H1 (cell line): Measurements from ENCODE around the gene MYRIP. TPM values are rescaled to one million over a fixed set of nuclear protein-coding genes. Genes with fewer than 3 reads are reported as not detected.

ENCODE experiments used
- CTCF ChIA-PET: fragments of 300-600 bp; sonication (Branson Sonifier 250); formaldehyde crosslinking; loops from one replicate; lab custom pipeline; 2021; ENCODE audit not compliant: partially characterized antibody; lab: Charles Lee
- POLR2A ChIA-PET: fragments of 300-600 bp; sonication (Branson Sonifier 250); formaldehyde crosslinking; loops from one replicate; lab custom pipeline; 2021; ENCODE audit warnings: inconsistent platforms; ENCODE audit not compliant: partially characterized antibody; lab: Charles Lee
- DNase-seq, 2 experiments: peaks; one replicate each; pipeline versions ENCODE4 v3.0.0 to v3.0.0-alpha.2; 2010 to 2022; ENCODE audit warnings: low spot score in 2 of 2, low read depth in 1 of 2, mixed read lengths in 1 of 2
- FAIRE-seq: peaks from 2 replicates; lab custom pipeline; 2011; peaks lifted over from hg19 to GRCh38; lab: Jason Lieb, UNC
- H2AFZ ChIP-seq: 2 replicates; pipeline ENCODE4 v1.8.1; 2012; ENCODE audit warnings: low read length, inconsistent platforms
- H2AK5ac ChIP-seq: 2 replicates; pipeline ENCODE4 v1.6.1; 2013; ENCODE audit warnings: low read depth, low read length
- H2BK120ac ChIP-seq: replicated peaks from 2 replicates; pipeline ENCODE3; 2013; ENCODE audit warnings: low read depth, low read length, inconsistent platforms
- H2BK12ac ChIP-seq: 2 replicates; pipeline ENCODE4 v1.6.1; 2013; ENCODE audit warnings: low read depth, low read length
- H2BK15ac ChIP-seq: 2 replicates; pipeline ENCODE4 v1.6.1; 2013; ENCODE audit warnings: low read length
- H2BK20ac ChIP-seq: 2 replicates; pipeline ENCODE4 v1.6.1; 2013; ENCODE audit warnings: low read length
- H2BK5ac ChIP-seq: 2 replicates; pipeline ENCODE4 v1.6.1; 2013; ENCODE audit warnings: low read depth, low read length
- H3K14ac ChIP-seq: 2 replicates; pipeline ENCODE4 v1.6.1; 2013; ENCODE audit warnings: inconsistent platforms; ENCODE audit not compliant: insufficient read length
- H3K18ac ChIP-seq: 2 replicates; pipeline ENCODE4 v1.6.1; 2013; ENCODE audit warnings: low read length; ENCODE audit errors: extremely low read depth
- H3K23ac ChIP-seq: 2 replicates; pipeline ENCODE4 v1.6.1; 2013; ENCODE audit warnings: inconsistent platforms; ENCODE audit not compliant: insufficient read length
- H3K23me2 ChIP-seq: 2 replicates; pipeline ENCODE4 v1.6.1; 2013; ENCODE audit warnings: low read depth, low read length
- H3K27ac ChIP-seq: 2 replicates; pipeline ENCODE4 v1.6.1; 2011; ENCODE audit warnings: low read depth, low read length, inconsistent platforms
- H3K27me3 ChIP-seq, 4 experiments: replicated peaks in 1 of 4; 1 replicate in 1 of 4; 2 replicates in 3 of 4; pipeline versions ENCODE4 v1.6.1 to v1.8.1; 2011 to 2013; ENCODE audit warnings: low read length in 3 of 4, mild to moderate bottlenecking in 3 of 4, inconsistent platforms in 2 of 4, mixed read lengths in 2 of 4, moderate library complexity in 1 of 4; ENCODE audit not compliant: control insufficient read depth in 3 of 4, insufficient read depth in 3 of 4; ENCODE audit errors: extremely low read depth in 1 of 4
- H3K36me3 ChIP-seq, 4 experiments: 2 replicates each; pipeline versions ENCODE4 v1.6.1 to v1.8.1; 2011 to 2013; ENCODE audit warnings: mild to moderate bottlenecking in 4 of 4, low read length in 3 of 4, moderate library complexity in 2 of 4, control low read depth in 1 of 4, inconsistent platforms in 1 of 4; ENCODE audit not compliant: insufficient read depth in 4 of 4, control insufficient read depth in 2 of 4
- H3K4ac ChIP-seq: replicated peaks from 2 replicates; pipeline ENCODE3; 2013; ENCODE audit warnings: low read length, low read depth, mixed read lengths, inconsistent platforms; ENCODE audit not compliant: insufficient read length
- H3K4me1 ChIP-seq, 4 experiments: replicated peaks in 1 of 4; 1 replicate in 1 of 4; 2 replicates in 3 of 4; pipeline versions ENCODE4 v1.6.1 to v1.8.1; 2011 to 2013; ENCODE audit warnings: low read length in 3 of 4, inconsistent platforms in 2 of 4, mixed read lengths in 1 of 4; ENCODE audit not compliant: insufficient read depth in 4 of 4, control insufficient read depth in 3 of 4
- H3K4me2 ChIP-seq, 2 experiments: 2 replicates each; pipeline versions ENCODE4 v1.6.1 to v1.8.1; 2011 to 2013; ENCODE audit warnings: low read depth in 2 of 2, low read length in 2 of 2, control low read depth in 1 of 2, inconsistent platforms in 1 of 2, mild to moderate bottlenecking in 1 of 2; ENCODE audit not compliant: insufficient read depth in 1 of 2
- H3K4me3 ChIP-seq, 4 experiments: fragments of 200-600, 300-600 bp in 1 of 4; sonication (generic), shearing (Covaris generic), sonication (Bioruptor Twin) in 1 of 4; 2 replicates each; pipeline versions ENCODE4 v1.5.1 to v1.8.1; 2011 to 2016; ENCODE audit warnings: low read length in 4 of 4, low read depth in 3 of 4, control low read depth in 2 of 4, inconsistent platforms in 2 of 4, mild to moderate bottlenecking in 2 of 4, mixed read lengths in 1 of 4, moderate library complexity in 1 of 4; ENCODE audit not compliant: insufficient read depth in 2 of 4; ENCODE audit errors: extremely low read depth in 1 of 4
- H3K56ac ChIP-seq: replicated peaks from 2 replicates; pipeline ENCODE3; 2013; ENCODE audit warnings: low read depth, mild to moderate bottlenecking, mixed read lengths, low read length, inconsistent platforms; ENCODE audit not compliant: insufficient read length
- H3K79me1 ChIP-seq: 2 replicates; pipeline ENCODE4 v1.6.1; 2013; ENCODE audit warnings: low read depth, low read length, control low read depth
- H3K79me2 ChIP-seq, 2 experiments: 2 replicates each; pipeline versions ENCODE4 v1.6.1 to v1.8.1; 2012 to 2013; ENCODE audit warnings: low read length in 2 of 2, mild to moderate bottlenecking in 2 of 2, inconsistent platforms in 1 of 2; ENCODE audit not compliant: insufficient read depth in 2 of 2, control insufficient read depth in 1 of 2
- H3K9ac ChIP-seq, 4 experiments: replicated peaks in 1 of 4; 1 replicate in 1 of 4; 2 replicates in 3 of 4; pipeline versions ENCODE4 v1.6.1 to v1.8.1; 2011 to 2013; ENCODE audit warnings: low read depth in 3 of 4, low read length in 3 of 4, control low read depth in 2 of 4, mild to moderate bottlenecking in 2 of 4, moderate library complexity in 2 of 4, inconsistent platforms in 1 of 4; ENCODE audit errors: extremely low read depth in 1 of 4
- H3K9me3 ChIP-seq, 2 experiments: 2 replicates each; pipeline versions ENCODE4 v1.6.1 to v1.8.1; 2012 to 2013; ENCODE audit warnings: mild to moderate bottlenecking in 2 of 2, moderate library complexity in 2 of 2, control low read depth in 1 of 2, inconsistent platforms in 1 of 2, low read depth in 1 of 2, low read length in 1 of 2, mixed read lengths in 1 of 2; ENCODE audit not compliant: insufficient read depth in 2 of 2
- H4K20me1 ChIP-seq, 2 experiments: replicated peaks in 1 of 2; 2 replicates each; pipeline versions ENCODE3 to v1.8.1; 2011 to 2013; ENCODE audit warnings: inconsistent platforms in 2 of 2, low read length in 2 of 2, mild to moderate bottlenecking in 1 of 2; ENCODE audit not compliant: insufficient read depth in 2 of 2, control insufficient read depth in 1 of 2
- H4K5ac ChIP-seq: 2 replicates; pipeline ENCODE4 v1.6.1; 2013; ENCODE audit warnings: low read length, low read depth, mixed read lengths, inconsistent platforms; ENCODE audit not compliant: insufficient read length
- H4K8ac ChIP-seq: 2 replicates; pipeline ENCODE4 v1.8.0; 2013; ENCODE audit warnings: mild to moderate bottlenecking, moderate library complexity, low read length, inconsistent platforms; ENCODE audit not compliant: insufficient read depth; ENCODE audit errors: extremely low read depth
- H4K91ac ChIP-seq: replicated peaks from 2 replicates; pipeline ENCODE3; 2013; ENCODE audit warnings: low read length, mixed read lengths, inconsistent platforms; ENCODE audit not compliant: insufficient read length
- SIRT6 ChIP-seq: IDR thresholded peaks from one replicate; pipeline ENCODE4 v1.7.1; 2012; ENCODE audit warnings: low read length, inconsistent platforms
- WGBS, 2 experiments: shearing (Covaris generic) in 1 of 2; methylation state at CpG; one replicate each; pipeline versions ENCODE4 v1.1.6 to v1.1.7; 2013 to 2015; ENCODE audit warnings: low lambda C conversion rate in 2 of 2, mixed read lengths in 2 of 2, inconsistent platforms in 1 of 2, low coverage in 1 of 2, missing lambda C conversion rate in 1 of 2; ENCODE audit not compliant: insufficient replicate concordance in 2 of 2, insufficient coverage in 1 of 2, insufficient read length in 1 of 2; ENCODE audit errors: extremely low coverage in 1 of 2, missing lambda C conversion rate in 1 of 2; 5-methylcytosine and 5-hydroxymethylcytosine counted together
- polyA plus RNA-seq, 7 experiments: library from polyadenylated mRNA; depleted of rRNA in 3 of 7; stranded (reverse) in 5 of 7; unstranded in 2 of 7; fragments of >200 nt in 5 of 7; fragments of 200-250 nt in 2 of 7; gene quantifications; 1 replicate in 5 of 7; 2 replicates in 1 of 7; 4 replicates in 1 of 7; pipeline versions ENCODE4 v1.2.1 to v1.2.3, GENCODE V29; 2011 to 2013; ENCODE audit warnings: missing spikeins in 2 of 7, mixed read lengths in 2 of 7
- total RNA-seq: library from RNA; stranded (reverse); fragmentation: NEBNext Ultra II Directional; extraction: Animal tissue kit (Norgen Biotek cat#: 25700); gene quantifications from 2 replicates; pipeline ENCODE4 v1.2.1, GENCODE V29; 2021

The MYRIP gene
- total and polyA plus RNA-seq, 2 of the 8 experiments (the other 6 are each of a cell fraction or from before 2014, with no cell fraction given): 0.54 to 4.3 TPM

DNA sequence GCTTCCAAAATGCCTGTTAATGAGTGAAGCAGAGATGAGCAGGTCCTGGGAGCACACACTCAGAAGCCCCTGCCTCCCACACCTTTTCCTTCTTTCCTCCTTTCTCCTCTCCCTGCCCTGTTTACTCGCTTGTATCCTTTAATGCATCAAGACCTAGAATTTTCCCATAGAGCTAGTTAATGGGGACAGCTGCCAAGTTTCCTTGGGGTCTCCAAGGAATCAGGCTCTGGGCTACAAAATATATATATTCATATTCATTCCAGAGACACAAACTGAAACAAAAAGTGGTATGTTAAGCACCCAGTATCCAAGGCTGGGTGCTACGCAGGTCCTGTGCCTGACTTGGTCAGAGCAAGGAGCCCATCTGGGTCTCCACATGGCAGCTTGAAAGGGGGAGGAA is 235.6 kb downstream of the MYRIP start:
- Histone ChIP-seq H2BK5ac (no peak overlapping the region), H4K91ac (no peak overlapping the region), H2AK5ac (no peak overlapping the region)
- TF ChIP-seq SIRT6: no peak

More for the DNA sequence above, 235.6 kb downstream of the MYRIP start:
- Histone ChIP-seq H4K8ac (no peak overlapping the region), H4K5ac (no peak overlapping the region), H2BK20ac (peak overlapping the region; percentile 63; the same call in 1 of the 2 replicates), H3K4me1 (peaks cover 0 to 5% (median 1%) of the 10 kb centered on the region in 4 experiments; a peak in 3 of 7 replicates), H3K9me3 (0 out of 4 replicates have a peak, but pooled peaks cover 0 to 3% of the 10 kb centered on the region in 2 experiments), H3K36me3 (no peaks in the 10 kb centered on the region), H3K18ac (no peak overlapping the region), H3K23ac (no peak overlapping the region), H4K20me1 (no peaks in the 10 kb centered on the region), H3K4me3 (no peak overlapping the region), H3K27me3 (no peaks in the 10 kb centered on the region), H3K9ac (no peak overlapping the region), H3K79me1 (no peaks in the 10 kb centered on the region), H2BK15ac (no peak overlapping the region), H3K14ac (no peak overlapping the region), H3K23me2 (no peaks in the 10 kb centered on the region; the same call in 1 of the 2 replicates), H3K4me2 (no peak overlapping the region), H3K56ac (no peak overlapping the region), H3K79me2 (no peaks in the 10 kb centered on the region), H3K4ac (no peak overlapping the region), H2BK12ac (no peak overlapping the region), H2AFZ (0 out of 2 replicates have a peak overlapping the region, but pooled peaks have one; percentile 45), H3K27ac (no peak overlapping the region), H2BK120ac (no peak overlapping the region)
- POLR2A ChIA-PET: no interaction called here
- CTCF ChIA-PET: interaction anchor here (0.7 kb wide), 1 partner anchor 49 kb away, joined by 3 read pairs; no protein-coding TSS in a partner anchor
- DNase-seq (no peak), FAIRE-seq (no peak)
- 94% methylated on average over 1 of the region's 2 CpGs; no CpG with 5 or more reads in 1 of the 2 experiments for WGBS, 2 experiments
